ENCODE results near the gene DUSP12.

The DUSP12 gene

GRCh38 chr1:161749509-161750407 lies at the start of gene DUSP12:
DUSP12 (plus strand) TSS chr1:161749786; CDS start chr1:161749802, 16 bp downstream.
- TF ChIP-seq GATA3 (IDR thresholded peaks at IDR 0.05; ENCODE audit: low read depth, low read length): no peak
- peak; percentile 82 for TF ChIP-seq GATA2 (IDR thresholded peaks at IDR 0.05; ENCODE audit: low read depth, low read length)

- TF ChIP-seq GATA2 (IDR thresholded peaks at IDR 0.05; ENCODE audit: low read depth, low read length): no peak
- no peak for TF ChIP-seq GATA3 (IDR thresholded peaks at IDR 0.05; ENCODE audit: low read depth, low read length)
Measured at GRCh38 chr1:161702250-161702649, 47.3 kb upstream of the DUSP12 start.

GRCh38 chr1:161705537-161705936 lies 44.0 kb upstream of the DUSP12 start:
- no peak for TF ChIP-seq GATA2 (IDR thresholded peaks at IDR 0.05; ENCODE audit: low read depth, low read length)
- TF ChIP-seq GATA3 (IDR thresholded peaks at IDR 0.05; ENCODE audit: low read depth, low read length): no peak

- no peak for TF ChIP-seq GATA2 (IDR thresholded peaks at IDR 0.05; ENCODE audit: low read depth, low read length)
Measured at GRCh38 chr1:161706113-161706481, 43.5 kb upstream of the DUSP12 start.

GRCh38 chr1:161706482-161707347 lies 42.9 kb upstream of the DUSP12 start, which contains the start of gene FCRLA:
FCRLA (plus strand) TSS chr1:161707229; CDS start chr1:161707265, 36 bp downstream.
- TF ChIP-seq GATA3 (IDR thresholded peaks at IDR 0.05; ENCODE audit: low read depth, low read length): no peak
- no peak for TF ChIP-seq GATA2 (IDR thresholded peaks at IDR 0.05; ENCODE audit: low read depth, low read length)

- TF ChIP-seq GATA3 (IDR thresholded peaks at IDR 0.05; ENCODE audit: low read depth, low read length) (no peak), GATA2 (IDR thresholded peaks at IDR 0.05; ENCODE audit: low read depth, low read length) (no peak)
Measured at GRCh38 chr1:161707503-161707902, 42.1 kb upstream of the DUSP12 start.

GRCh38 chr1:161709373-161709772 lies 40.2 kb upstream of the DUSP12 start:
- TF ChIP-seq GATA3 (IDR thresholded peaks at IDR 0.05; ENCODE audit: low read depth, low read length) (no peak), GATA2 (IDR thresholded peaks at IDR 0.05; ENCODE audit: low read depth, low read length) (no peak)

- TF ChIP-seq GATA3 (IDR thresholded peaks at IDR 0.05; ENCODE audit: low read depth, low read length) (no peak), GATA2 (IDR thresholded peaks at IDR 0.05; ENCODE audit: low read depth, low read length) (no peak)
Measured at GRCh38 chr1:161710560-161710959, 39.0 kb upstream of the DUSP12 start.

GRCh38 chr1:161718559-161719324 lies 30.8 kb upstream of the DUSP12 start:
- TF ChIP-seq GATA2 (IDR thresholded peaks at IDR 0.05; ENCODE audit: low read depth, low read length): no peak
- no peak for TF ChIP-seq GATA3 (IDR thresholded peaks at IDR 0.05; ENCODE audit: low read depth, low read length)

GRCh38 chr1:161719325-161719611 lies 30.3 kb upstream of the DUSP12 start:
- TF ChIP-seq GATA3 (IDR thresholded peaks at IDR 0.05; ENCODE audit: low read depth, low read length): no peak
- no peak for TF ChIP-seq GATA2 (IDR thresholded peaks at IDR 0.05; ENCODE audit: low read depth, low read length)

GRCh38 chr1:161720422-161720821 lies 29.2 kb upstream of the DUSP12 start:
- TF ChIP-seq GATA3 (IDR thresholded peaks at IDR 0.05; ENCODE audit: low read depth, low read length) (no peak), GATA2 (IDR thresholded peaks at IDR 0.05; ENCODE audit: low read depth, low read length) (no peak)

- no peak for TF ChIP-seq GATA3 (IDR thresholded peaks at IDR 0.05; ENCODE audit: low read depth, low read length)
- TF ChIP-seq GATA2 (IDR thresholded peaks at IDR 0.05; ENCODE audit: low read depth, low read length): no peak
Measured at GRCh38 chr1:161720956-161721737, 28.4 kb upstream of the DUSP12 start, which contains the start of gene FCRLB. FCRLB (plus strand) TSS chr1:161721544; CDS start chr1:161722673, 1,129 bp downstream.

- TF ChIP-seq GATA3 (IDR thresholded peaks at IDR 0.05; ENCODE audit: low read depth, low read length): no peak
Measured at GRCh38 chr1:161721738-161722343, 27.7 kb upstream of the DUSP12 start.

Data from SH-SY5Y (cell line).